HPDE6-E6E7 (cell line): ENCODE data around the gene ZFP57.

Experiments used
- DNase-seq: peaks from one replicate; pipeline ENCODE4 v3.0.0; 2011; ENCODE audit warnings: missing footprints; ENCODE audit errors: extremely low spot score

Gene ZFP57

DNA sequence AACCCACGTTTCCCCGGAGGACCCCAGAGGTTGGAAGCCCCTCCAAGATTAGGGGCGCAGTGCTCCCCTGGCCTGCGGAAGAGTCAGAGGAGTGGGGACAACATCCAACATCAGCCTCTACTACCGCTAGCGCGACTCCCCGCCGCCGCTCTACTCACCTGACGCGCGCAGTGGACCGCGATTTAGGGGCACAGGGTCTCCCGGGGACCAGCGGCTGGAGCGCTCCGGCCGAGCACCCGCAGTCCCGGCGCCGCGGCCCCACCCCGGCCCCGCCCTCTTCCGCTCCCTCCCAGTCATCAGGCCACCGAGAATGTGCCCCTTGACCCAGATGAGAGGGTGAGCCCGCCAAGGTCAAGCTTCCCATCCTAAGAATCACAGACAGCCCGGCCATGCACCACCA lies at the start of gene ZFP57:
Gene ZFP57, minus strand, starts transcription at position 249 of the 400 bp plus-strand sequence. CDS start 4,149 bp downstream, outside the sequence.
- no peak for DNase-seq

DNA sequence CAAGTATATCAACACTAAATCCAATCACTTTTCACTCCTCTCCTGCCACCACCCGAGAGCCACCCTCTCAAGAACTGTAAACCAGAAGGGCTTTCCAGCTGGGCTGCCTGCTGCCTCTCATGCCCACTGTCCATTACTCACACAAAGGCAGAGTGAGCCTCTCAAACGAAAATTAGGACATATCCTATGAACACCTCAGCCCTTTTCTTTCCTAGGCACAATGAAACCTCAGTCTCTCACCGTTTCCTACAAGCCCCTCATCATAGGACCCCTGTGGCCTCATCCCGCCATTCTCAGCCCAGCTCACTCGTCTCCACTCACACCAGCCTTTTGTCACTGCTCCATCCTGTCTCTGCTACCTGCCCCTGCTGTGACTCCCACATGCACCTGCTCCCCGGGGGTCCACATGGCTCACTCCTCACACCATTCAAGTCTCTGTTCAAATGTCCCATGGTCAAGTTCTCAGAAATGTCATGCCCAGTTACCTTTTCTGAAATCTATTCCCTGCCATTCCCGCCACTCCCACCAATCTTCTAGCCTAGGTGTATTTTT lies 49.7 kb upstream of the ZFP57 start:
- no peak for DNase-seq

DNA sequence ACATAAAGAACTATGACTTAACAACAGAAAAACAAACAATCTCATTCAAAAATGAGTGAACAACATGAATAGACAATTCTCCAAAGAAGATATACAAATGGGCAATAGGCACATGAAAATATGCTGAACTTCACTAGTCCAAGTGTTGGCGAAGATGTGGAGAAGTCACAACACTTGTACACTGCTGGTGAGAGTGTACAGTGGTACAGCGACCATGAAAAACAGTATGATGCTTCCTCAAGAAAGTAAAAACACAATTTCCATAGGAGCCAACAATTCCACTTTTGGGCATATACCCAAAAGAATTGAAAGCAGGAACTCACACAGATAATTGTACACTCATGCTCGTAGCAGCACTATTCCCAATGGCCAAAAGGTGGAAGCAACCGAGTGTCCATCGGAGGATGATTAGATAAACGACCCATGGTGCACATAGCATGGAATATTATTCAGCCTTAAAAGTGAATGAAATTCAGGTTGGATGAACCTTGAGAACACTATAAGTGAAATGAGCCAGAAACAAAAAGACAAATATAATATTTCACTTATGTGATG lies 48.9 kb upstream of the ZFP57 start:
- DNase-seq: no peak

DNA sequence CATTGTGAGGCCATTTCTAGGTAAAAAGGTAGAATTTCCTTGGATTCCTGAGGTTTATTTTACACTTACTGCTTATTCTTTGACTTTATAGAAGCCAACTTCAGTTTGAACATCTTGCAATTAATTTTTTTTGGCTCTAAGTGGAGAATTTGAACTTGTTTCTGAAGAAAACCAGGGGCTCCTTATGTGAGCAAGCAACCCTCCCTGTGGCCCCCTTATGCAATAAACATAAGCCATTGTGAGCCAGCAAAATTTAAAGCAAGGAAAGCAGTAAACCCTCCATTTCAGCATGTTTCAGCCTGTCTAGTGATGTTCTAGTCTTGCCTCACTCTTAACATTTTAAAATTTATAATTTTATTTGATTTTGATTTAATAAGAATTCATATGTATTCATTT lies 47.9 kb upstream of the ZFP57 start:
- DNase-seq: no peak

DNA sequence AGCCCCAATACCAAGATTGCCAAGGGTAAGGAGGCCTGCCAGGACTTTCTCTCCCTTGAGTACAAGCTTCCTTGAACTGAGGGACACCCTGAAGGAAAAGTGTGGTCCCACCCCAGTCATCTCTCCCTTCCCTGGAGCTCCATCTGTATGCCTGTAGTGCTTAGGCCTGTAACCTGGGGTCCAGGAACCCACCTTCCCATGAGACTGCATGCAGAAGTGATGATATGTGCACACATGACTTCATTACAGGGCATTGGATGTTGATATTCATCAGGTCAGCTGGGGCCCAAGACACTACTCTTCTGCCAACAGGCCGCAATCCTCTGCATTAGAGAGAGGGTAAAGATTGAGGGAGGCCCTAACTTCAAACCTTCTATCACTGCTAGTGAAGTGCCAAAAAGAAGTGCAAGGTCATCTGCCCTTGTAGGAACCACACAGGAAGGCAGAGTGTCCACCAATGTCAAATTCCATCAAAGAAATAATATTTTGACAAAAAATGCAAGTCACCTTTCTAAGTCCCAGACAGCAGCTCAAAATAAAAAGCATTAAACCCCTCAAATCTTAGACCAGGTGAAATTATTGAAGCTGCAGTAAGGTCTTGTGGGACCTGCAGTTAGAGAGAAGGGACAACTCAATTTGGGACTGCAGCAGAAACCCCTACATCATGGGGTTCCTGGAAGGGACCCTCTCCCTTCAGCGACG lies 47.4 kb upstream of the ZFP57 start:
- no peak for DNase-seq

DNA sequence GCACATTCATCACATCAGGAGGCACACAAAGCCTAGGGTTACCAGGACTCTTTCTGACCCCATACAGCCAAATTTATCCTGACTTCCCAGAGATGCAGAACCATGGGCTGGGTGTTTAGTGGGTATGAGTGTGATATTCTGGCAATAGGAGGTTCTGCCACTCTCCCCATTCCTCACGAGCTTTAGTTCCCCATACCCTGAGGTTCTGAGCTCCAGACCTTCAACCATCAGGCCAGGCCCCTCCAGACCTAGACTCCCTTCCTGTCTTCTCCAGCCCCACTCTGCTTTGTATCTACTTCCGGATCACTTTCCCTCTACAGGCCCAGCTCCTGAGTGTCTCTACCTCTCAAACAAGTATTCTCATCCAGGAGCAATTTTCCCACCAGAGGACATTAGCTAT lies 46.7 kb upstream of the ZFP57 start:
- DNase-seq: no peak

DNA sequence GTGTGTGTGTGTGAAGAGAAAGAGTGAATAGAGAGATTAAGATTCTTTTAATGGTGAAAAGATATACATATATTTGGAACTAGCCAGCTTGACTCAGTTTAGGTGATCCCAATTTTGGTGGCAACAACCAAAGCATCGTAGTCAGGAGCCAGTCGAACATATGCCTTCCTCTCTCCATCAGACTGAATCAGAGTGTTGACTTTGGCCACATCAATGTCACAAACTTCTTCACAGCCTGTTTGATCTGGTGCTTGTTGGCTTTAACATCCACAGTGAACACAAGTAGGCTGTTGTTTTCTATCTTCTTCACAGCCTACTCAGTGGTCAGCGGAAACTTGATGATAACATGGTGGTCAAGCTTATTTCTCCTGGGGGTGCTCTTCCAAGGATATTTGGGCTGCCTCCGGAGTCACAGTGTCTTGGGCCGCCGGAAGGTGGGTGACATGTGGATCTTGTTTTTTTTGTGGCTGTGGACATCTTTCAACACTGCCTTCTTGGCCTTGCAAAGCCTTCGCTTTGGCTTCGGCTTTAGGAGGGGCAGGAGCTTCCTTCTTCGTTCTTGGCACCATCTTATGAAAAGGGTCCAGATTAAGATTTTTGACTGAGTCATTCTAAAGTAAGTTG lies 45.7 kb upstream of the ZFP57 start:
- DNase-seq: no peak

DNA sequence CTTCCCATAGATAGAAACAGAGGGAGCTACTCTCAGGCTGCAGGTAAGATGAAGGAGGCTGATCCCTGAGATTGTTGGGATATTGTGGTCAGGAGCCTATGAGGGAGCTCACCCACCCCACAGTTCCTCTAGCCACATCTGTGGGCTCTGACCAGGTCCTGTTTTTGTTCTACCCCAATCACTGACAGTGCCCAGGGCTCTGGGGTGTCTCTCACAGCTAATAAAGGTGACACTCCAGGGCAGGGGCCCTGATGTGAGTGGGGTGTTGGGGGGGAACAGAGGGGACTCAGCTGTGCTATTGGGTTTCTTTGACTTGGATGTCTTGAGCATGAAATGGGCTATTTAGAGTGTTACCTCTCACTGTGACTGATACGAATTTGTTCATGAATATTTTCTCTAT lies 45.0 kb upstream of the ZFP57 start:
- no peak for DNase-seq

DNA sequence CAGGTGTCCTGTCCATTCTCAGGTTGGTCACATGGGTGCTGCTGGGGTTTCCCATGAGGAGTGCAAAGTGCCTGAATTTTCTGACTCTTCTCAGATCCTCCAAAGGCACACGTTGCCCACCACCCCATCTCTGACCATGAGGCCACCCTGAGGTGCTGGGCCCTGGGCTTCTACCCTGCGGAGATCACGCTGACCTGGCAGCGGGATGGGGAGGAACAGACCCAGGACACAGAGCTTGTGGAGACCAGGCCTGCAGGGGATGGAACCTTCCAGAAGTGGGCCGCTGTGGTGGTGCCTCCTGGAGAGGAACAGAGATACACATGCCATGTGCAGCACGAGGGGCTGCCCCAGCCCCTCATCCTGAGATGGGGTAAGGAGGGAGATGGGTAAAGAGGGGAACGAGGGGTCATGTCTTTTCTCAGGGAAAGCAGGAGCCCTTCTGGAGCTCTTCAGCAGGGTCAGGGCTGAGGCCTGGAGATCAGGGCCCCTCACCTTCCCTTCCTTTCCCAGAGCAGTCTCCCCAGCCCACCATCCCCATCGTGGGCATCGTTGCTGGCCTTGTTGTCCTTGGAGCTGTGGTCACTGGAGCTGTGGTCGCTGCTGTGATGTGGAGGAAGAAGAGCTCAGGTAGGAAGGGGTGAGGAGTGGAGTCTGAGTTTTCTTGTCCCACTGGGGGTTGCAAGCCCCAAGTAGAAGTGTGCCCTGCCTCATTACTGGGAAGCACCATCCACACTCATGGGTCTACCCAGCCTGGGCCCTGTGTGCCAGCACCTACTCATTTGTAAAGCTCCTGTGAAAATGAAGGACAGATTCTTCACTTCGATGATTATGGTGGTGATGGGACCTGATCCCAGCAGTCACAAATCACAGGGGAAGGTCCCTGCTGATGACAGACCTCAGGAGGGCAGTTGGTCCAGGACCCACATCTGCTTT lies 44.3 kb upstream of the ZFP57 start:
- no peak for DNase-seq

DNA sequence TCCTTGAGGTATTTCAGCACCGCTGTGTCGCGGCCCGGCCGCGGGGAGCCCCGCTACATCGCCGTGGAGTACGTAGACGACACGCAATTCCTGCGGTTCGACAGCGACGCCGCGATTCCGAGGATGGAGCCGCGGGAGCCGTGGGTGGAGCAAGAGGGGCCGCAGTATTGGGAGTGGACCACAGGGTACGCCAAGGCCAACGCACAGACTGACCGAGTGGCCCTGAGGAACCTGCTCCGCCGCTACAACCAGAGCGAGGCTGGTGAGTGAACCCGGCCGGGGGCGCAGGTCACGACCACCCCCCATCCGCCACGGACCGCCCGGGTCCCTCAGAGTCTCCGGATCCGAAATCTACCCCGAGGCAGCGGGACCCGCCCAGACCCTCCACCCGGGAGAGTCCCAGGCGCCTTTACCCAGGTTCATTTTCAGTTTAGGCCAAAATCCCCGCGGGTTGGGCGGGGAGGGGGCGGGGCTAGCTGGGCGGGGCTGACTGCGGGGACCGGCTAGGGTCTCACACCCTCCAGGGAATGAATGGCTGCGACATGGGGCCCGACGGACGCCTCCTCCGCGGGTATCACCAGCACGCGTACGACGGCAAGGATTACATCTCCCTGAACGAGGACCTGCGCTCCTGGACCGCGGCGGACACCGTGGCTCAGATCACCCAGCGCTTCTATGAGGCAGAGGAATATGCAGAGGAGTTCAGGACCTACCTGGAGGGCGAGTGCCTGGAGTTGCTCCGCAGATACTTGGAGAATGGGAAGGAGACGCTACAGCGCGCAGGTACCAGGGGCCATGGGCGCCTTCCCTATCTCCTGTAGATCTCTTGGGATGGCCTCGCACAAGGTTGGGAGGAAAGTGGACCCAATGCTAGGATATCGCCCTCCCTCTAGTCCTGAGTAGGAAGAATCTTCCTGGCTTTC lies 43.0 kb upstream of the ZFP57 start:
- no peak for DNase-seq

DNA sequence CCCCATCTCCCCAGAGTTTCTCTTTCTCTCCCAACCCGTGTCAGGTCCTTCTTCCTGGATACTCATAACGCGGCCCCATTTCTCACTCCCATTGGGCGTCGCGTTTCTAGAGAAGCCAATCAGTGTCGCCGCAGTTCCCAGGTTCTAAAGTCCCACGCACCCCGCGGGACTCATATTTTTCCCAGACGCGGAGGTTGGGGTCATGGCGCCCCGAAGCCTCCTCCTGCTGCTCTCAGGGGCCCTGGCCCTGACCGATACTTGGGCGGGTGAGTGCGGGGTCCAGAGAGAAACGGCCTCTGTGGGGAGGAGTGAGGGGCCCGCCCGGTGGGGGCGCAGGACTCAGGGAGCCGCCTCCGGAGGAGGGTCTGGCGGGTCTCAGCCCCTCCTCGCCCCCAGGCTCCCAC lies 42.3 kb upstream of the ZFP57 start, which contains the start of gene HLA-F:
Gene HLA-F, plus strand, starts transcription at position 173 of the 404 bp plus-strand sequence. Its CDS starts 30 bp downstream, at position 203.
- peak; percentile 94 for DNase-seq

DNA sequence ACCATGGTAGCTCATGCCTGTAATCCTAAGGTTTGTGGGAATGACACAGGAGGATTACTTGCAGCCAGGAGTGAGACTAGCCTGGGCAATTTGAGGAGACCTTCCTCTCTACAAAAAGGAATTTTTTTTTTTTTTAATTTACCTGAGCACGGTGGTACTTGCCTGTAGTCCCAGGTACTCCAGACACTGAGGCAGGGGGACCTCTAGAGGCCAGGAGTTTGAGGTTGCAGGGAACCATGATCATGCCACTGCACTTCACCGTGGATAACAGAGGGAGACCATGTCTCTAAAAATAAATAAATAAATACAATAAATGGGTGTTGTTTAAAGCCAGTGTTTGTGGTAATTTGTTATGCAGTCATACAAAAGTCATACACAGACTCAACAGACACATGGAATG lies 39.9 kb upstream of the ZFP57 start:
- DNase-seq: no peak

DNA sequence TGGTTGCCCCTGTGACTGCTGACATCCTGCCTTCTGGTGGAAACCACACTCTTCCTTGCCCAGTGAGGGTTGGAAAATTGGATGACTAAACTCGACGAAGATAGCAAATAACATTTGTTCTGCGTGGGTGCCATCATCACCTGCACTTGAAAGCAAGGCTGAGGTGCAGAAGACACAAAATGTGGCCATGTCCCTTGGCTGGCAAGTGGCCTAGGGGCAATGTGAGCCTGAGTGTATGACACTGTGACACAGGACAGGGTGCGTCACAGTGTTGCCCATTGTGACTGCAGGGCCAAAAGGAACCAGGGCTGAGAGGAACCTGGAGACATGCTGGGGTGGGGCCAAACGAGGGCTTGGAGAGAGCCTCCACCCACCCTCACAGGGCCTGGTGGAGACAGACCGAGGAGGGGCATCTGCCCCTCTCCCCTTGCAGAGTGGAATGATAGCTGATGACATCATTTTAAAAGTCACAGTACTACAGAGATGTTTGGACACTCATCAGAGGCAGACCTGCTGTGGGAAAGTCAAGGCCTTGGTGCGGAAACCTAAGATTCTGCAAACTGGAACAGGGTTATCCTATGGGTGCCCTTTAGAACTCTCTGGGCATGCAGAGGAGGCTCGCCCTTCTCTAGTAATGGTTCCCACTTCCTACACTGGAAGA lies 29.5 kb upstream of the ZFP57 start:
- DNase-seq: no peak

DNA sequence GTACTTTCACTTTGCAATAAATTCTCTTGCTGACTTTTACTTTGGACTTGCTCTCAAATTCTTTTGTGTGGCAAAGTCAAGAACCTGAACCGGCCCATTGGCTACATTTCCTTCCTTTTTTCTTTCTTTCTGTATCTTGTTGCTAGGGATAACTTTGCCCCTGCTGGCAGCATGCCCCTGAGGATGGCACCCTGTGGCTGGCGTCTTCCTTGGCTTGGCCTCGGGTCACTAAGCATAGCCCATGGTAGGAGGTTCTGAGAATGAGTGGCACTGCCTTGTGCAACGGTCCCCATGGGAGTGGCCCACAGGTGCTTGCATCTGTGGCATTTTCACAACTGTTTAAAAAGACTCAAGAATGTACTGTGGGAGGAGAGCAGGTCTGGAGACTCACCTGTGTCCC lies 28.2 kb upstream of the ZFP57 start:
- no peak for DNase-seq

DNA sequence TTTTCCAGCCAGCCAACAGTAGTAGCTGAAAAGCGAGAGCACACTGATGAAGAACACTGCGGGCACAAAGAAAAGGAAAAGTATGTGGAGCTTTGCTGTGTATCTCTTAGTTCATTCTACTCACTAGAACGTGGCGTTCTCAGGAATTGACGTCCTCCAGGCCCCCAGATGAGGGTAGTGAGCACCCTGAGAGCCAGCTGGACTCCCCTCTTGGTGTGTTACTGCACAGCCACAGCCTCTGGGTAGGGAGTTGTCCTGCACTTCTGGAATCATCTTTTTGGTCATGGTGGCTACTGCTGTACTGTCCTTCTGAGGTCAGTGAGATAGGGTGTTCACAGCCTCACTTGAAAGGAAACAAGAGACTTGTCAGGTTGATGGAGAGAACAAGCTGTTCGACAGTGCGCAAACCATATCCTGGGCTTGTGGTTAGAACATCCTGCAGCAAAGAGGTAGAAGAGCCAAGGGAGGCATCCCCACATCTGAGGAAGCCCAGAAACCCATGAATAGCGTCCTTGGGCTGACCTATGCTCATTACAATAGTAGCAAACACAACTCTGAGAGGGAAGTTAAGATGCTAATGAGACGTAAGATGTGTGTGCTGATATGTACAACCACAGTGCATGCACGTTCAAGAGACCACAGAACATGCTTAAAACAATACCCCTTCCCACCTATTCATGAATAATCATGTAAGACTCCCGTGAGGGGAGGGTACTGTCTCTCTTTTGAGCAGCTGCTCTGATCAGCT lies 27.7 kb upstream of the ZFP57 start:
- DNase-seq: no peak

DNA sequence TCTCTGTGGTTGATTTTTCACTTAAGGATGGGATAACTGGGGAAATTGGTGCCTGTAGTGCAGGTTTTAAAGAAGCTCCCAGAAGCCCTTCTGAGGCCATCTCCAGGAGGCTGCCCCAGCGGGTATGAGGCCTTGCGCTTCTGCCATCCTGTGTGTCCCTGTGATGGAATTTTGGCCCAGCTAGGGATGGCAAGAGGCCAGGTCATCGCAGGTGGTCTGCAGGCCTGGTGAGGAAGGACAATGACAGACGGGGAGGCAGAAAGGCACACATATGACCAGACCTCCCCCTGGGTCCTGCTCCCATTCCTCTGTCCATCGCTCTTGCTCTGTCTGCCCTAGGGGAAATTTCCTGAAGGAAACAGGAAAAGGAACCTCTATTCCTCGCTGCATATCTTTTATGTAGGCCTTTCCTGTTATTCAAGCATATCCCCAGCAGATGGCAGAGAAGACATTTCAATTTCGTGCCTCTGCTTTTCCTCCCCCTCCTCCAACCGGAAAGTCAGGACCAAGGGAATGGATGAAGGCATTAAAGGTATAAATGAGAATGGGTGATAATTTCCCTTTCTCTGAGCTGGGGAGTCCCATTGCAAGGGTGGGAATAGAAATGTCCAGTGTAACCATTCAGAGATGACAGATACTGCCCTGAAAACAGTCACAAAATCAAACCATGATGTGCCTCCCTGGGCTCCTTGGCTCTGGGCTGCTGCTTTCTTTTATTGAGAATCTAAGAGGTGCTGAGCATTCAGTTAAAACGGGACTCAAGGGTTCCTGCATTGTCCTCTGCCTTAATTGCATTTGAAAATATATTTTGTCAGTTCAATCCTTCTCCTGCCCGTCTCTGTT lies 24.7 kb upstream of the ZFP57 start:
- DNase-seq: peak; percentile 49

DNA sequence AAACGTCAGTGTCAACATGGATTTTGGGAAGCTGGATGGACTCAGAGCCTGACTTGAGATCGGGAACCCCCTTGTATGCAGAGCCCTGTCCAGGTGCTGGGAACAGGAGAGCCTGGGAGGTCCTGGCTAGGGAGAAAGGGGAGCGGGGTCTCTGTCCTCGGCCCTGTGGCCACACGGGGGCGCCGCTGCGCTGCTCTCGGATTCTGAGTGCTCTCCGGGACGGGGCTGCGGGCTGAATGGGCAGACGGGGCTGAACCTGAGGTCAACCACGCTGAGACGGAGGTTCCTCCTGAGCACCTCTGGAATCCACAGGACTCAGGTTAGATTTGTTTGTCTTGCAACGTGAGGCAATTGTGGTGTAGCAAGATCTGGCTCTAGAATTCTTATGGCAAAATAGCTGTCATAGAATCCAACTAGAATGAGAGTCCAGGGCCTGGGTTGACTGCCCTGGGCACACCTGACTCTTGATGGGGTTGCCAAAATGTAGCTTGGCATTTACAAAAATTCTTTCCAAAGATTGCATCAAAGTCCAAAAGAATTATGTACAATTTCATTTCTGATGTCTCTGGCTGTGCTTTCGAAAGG lies 21.7 kb upstream of the ZFP57 start:
- DNase-seq: no peak
